ENCODE results near the gene GM2A. TPM values are rescaled to one million over a fixed set of nuclear protein-coding genes. Genes with fewer than 3 reads are reported as not detected.
"Not testable (repeated sequence)": the region's sequence is repeated elsewhere in the genome, so short reads cannot be mapped to it uniquely, and the experiment has no call there.

GM2A gene
- total RNA-seq, 1 experiment from 2014 or later: 133 TPM

DNA sequence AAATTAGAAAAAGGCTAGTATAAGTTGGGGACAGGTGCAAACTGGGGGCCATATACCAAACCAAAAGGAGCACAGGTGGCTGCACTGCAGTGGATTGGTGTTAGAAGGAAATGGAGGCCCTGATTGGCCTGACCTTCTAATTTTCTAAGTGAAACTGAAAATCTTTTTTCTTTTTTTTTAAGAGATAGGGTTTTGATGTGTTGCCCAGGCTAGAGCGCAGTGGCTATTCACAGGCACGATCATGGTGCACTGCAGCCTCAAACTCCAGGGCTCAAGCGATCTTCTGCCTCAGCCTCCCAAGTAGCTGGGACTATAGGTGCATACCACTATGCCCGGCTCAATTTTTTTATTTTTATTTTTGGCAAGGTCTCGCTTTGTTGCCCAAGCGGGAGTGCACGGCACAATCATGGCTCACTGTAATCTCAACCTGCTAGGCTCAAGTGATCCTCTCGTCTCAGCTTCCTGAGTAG lies 19.3 kb upstream of the GM2A start:
- peak; percentile 86 for DNase-seq
- no peak overlapping the region for H2AFZ ChIP-seq (ENCODE audit: low read length)
- peaks cover 65% of the 10 kb centered on the region for H3K4me1 ChIP-seq (ENCODE audit: low read length)
- no peaks in the 10 kb centered on the region for H3K36me3 ChIP-seq (ENCODE audit: insufficient read depth, low read length)
- H3K9ac ChIP-seq (ENCODE audit: low read length): peak overlapping the region; percentile 50
- H3K27me3 ChIP-seq (ENCODE audit: low read length): no peaks in the 10 kb centered on the region
- H3K9me2 ChIP-seq (replicated peaks; ENCODE audit: insufficient read depth, low read length): no peaks in the 10 kb centered on the region
- H3K27ac ChIP-seq (ENCODE audit: low read length): peak overlapping the region; percentile 98
- no peaks in the 10 kb centered on the region for H4K20me1 ChIP-seq (ENCODE audit: insufficient read depth, low read depth, low read length)
- peak overlapping the region; percentile 64 for H3K4me2 ChIP-seq (ENCODE audit: low read depth, low read length, poor library complexity, severe bottlenecking)
- H3K9me3 ChIP-seq (ENCODE audit: low read length): no peaks in the 10 kb centered on the region
- no peaks in the 10 kb centered on the region for H3K79me2 ChIP-seq (ENCODE audit: low read length)
- peak overlapping the region; percentile 27 for H3K4me3 ChIP-seq (ENCODE audit: low read length)

DNA sequence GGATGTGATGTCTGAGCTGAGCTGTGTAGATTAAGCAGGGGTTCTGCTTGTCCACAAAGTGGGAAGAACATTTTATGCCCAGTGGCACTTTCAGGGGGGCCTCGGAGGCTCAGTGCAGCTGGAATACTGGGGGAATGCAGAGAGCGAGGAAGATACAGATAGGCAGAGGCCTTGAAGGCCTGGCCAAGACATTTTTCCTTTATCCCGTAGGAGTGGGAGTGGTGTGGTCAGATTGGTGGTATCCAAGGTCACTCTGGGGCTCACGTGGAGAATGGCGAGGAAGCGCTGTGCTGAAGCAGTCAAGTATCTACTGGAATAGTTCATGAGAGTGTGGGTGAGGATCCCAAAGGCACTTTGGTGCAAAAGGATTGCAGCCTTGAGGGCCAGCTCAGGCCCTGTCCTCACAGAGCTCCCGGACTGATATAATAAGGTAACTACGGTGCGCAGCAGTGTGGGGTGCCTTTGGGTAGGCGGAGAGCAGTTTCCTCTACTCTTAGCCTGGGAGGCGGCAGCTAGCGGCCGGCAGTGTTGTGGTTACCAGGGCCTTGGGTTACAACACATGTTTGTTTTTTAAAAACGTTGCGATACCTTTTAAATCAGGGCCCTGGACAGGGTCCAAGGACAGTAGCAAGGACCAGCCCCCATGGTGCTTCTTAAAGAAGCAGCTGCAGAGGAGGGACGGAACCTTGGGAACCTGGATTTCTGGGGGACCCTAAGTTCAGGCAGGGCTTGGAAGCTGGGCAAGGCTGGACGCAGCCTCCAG lies 18.3 kb upstream of the GM2A start:
- H3K9me2 ChIP-seq (replicated peaks; ENCODE audit: insufficient read depth, low read length): no peaks in the 10 kb centered on the region
- peak; percentile 85 for DNase-seq
- H4K20me1 ChIP-seq (ENCODE audit: insufficient read depth, low read depth, low read length): no peaks in the 10 kb centered on the region
- no peaks in the 10 kb centered on the region for H3K36me3 ChIP-seq (ENCODE audit: insufficient read depth, low read length)
- no peaks in the 10 kb centered on the region for H3K9me3 ChIP-seq (ENCODE audit: low read length)
- no peaks in the 10 kb centered on the region for H3K79me2 ChIP-seq (ENCODE audit: low read length)
- peak overlapping the region; percentile 70 for H3K9ac ChIP-seq (ENCODE audit: low read length)
- no peaks in the 10 kb centered on the region for H3K27me3 ChIP-seq (ENCODE audit: low read length)
- peak overlapping the region; percentile 29; the same call in 1 of the 2 replicates for H3K4me3 ChIP-seq (ENCODE audit: low read length)
- peak overlapping the region; percentile 25; the same call in 1 of the 2 replicates for H2AFZ ChIP-seq (ENCODE audit: low read length)
- peaks cover 75% of the 10 kb centered on the region for H3K4me1 ChIP-seq (ENCODE audit: low read length)
- H3K27ac ChIP-seq (ENCODE audit: low read length): peak overlapping the region; percentile 98
- peak overlapping the region; percentile 64 for H3K4me2 ChIP-seq (ENCODE audit: low read depth, low read length, poor library complexity, severe bottlenecking)

DNA sequence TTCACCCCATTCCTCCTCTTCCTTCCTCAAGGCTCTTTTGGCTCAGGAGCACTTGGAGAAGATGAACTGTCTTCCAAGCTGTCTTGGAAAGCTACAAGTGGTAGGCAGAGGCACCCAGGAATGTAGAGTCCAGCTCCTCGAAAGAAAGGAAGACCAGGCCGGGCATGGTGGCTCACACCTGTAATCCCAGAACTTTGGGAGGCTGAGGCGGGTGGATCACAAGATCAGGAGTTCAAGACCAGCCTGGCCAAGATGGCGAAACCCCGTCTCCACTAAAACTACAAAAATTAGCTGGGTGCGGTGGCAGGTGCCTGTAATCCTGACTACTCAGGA lies 17.8 kb upstream of the GM2A start:
- H3K4me3 ChIP-seq (ENCODE audit: low read length): peak overlapping the region; percentile 29; the same call in 1 of the 2 replicates
- H3K4me2 ChIP-seq (ENCODE audit: low read depth, low read length, poor library complexity, severe bottlenecking): peak overlapping the region; percentile 64
- H2AFZ ChIP-seq (ENCODE audit: low read length): not testable (repeated sequence)

DNA sequence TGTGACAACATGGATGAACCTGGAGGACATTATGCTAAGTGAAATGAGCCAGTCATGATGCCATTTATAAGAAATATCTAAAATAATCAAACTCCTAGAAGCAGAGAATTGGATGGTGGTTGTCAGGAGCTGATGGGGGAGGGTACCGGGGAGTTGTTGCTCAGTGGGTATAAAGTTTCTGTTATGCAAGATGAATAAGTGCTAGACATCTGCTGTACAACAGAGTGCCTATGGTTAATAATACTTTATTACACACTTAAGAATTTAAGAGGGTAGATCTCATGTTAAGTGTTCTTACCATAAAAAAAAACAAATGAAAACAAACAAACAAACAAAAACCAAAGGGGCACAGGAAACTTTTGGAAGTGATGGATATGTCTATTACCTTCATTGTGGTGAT lies 16.1 kb upstream of the GM2A start:
- Histone ChIP-seq H3K27ac (ENCODE audit: low read length) (peak overlapping the region; percentile 98), H3K27me3 (ENCODE audit: low read length) (no peaks in the 10 kb centered on the region), H3K4me2 (ENCODE audit: low read depth, low read length, poor library complexity, severe bottlenecking) (no peak overlapping the region), H2AFZ (ENCODE audit: low read length) (no peak overlapping the region), H3K79me2 (ENCODE audit: low read length) (no peaks in the 10 kb centered on the region), H3K36me3 (ENCODE audit: insufficient read depth, low read length) (no peaks in the 10 kb centered on the region), H3K9me3 (ENCODE audit: low read length) (no peaks in the 10 kb centered on the region), H3K9ac (ENCODE audit: low read length) (no peak overlapping the region), H4K20me1 (ENCODE audit: insufficient read depth, low read depth, low read length) (no peaks in the 10 kb centered on the region), H3K9me2 (replicated peaks; ENCODE audit: insufficient read depth, low read length) (no peaks in the 10 kb centered on the region), H3K4me1 (ENCODE audit: low read length) (peaks cover 90% of the 10 kb centered on the region), H3K4me3 (ENCODE audit: low read length) (no peak overlapping the region)
- no peak for DNase-seq

More for the DNA sequence above, 17.8 kb upstream of the GM2A start:
- DNase-seq; H3K79me2 ChIP-seq (ENCODE audit: low read length); H3K36me3 ChIP-seq (ENCODE audit: insufficient read depth, low read length); H4K20me1 ChIP-seq (ENCODE audit: insufficient read depth, low read depth, low read length); H3K27me3 ChIP-seq (ENCODE audit: low read length); H3K9me2 ChIP-seq (replicated peaks; ENCODE audit: insufficient read depth, low read length); H3K9me3 ChIP-seq (ENCODE audit: low read length): not testable (repeated sequence)
- H3K27ac ChIP-seq (ENCODE audit: low read length): peak overlapping the region; percentile 98
- peak overlapping the region; percentile 70 for H3K9ac ChIP-seq (ENCODE audit: low read length)
- H3K4me1 ChIP-seq (ENCODE audit: low read length): peaks cover 81% of the 10 kb centered on the region

DNA sequence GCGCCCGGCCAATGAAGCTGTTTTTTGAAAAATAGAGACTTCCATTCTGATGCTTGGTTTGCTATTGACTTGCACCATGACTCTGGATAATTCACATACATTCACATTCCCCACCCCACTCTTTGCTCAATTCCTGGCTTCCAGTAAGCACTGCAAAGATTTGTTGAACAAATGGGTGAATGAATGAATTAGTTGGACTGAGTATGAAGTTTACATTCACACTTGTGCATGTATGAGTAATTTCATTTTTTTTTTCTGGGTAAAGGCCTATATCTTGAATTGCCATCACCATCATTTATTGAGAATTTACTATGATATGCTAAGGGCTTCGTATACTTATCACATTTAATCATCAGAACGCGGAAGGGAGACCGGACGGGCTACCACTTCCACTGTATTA lies 15.3 kb upstream of the GM2A start:
- Histone ChIP-seq H3K4me3 (ENCODE audit: low read length) (peak overlapping the region; percentile 49), H3K36me3 (ENCODE audit: insufficient read depth, low read length) (no peaks in the 10 kb centered on the region), H3K27ac (ENCODE audit: low read length) (peak overlapping the region; percentile 98), H2AFZ (ENCODE audit: low read length) (no peak overlapping the region), H3K4me1 (ENCODE audit: low read length) (peaks cover 90% of the 10 kb centered on the region), H3K9me3 (ENCODE audit: low read length) (no peaks in the 10 kb centered on the region), H3K9me2 (replicated peaks; ENCODE audit: insufficient read depth, low read length) (no peaks in the 10 kb centered on the region), H4K20me1 (ENCODE audit: insufficient read depth, low read depth, low read length) (no peaks in the 10 kb centered on the region), H3K9ac (ENCODE audit: low read length) (peak overlapping the region; percentile 72), H3K27me3 (ENCODE audit: low read length) (no peaks in the 10 kb centered on the region), H3K79me2 (ENCODE audit: low read length) (no peaks in the 10 kb centered on the region), H3K4me2 (ENCODE audit: low read depth, low read length, poor library complexity, severe bottlenecking) (peak overlapping the region; percentile 76)
- no peak for DNase-seq

DNA sequence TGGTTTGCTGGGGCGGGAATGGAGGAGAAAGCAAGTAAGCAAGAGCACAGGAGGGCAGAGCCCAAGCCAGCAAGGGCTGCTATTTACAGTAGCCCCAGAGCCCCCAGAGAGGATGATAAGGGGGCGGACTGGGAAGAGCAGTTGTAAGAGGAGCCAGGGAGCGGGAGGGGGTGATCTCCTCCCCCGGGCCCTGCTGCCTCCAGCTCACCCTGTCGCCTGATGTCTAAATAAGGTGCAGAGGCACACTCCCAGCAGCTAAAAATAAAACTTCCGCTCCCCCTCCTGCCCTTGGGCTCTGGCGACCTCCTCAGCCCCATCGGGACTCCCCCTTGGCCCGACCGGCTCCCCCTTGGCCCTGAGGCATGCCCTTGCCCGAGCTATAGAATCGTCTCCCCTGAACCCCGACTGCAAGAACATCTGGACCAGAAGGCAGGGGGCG lies 14.7 kb upstream of the GM2A start:
- no peaks in the 10 kb centered on the region for H4K20me1 ChIP-seq (ENCODE audit: insufficient read depth, low read depth, low read length)
- no peaks in the 10 kb centered on the region for H3K36me3 ChIP-seq (ENCODE audit: insufficient read depth, low read length)
- H3K4me1 ChIP-seq (ENCODE audit: low read length): peaks cover 90% of the 10 kb centered on the region
- no peaks in the 10 kb centered on the region for H3K79me2 ChIP-seq (ENCODE audit: low read length)
- peak; percentile 92 for DNase-seq
- H3K27me3 ChIP-seq (ENCODE audit: low read length): no peaks in the 10 kb centered on the region
- H2AFZ ChIP-seq (ENCODE audit: low read length): no peak overlapping the region
- H3K9ac ChIP-seq (ENCODE audit: low read length): peak overlapping the region; percentile 72
- peak overlapping the region; percentile 76 for H3K4me2 ChIP-seq (ENCODE audit: low read depth, low read length, poor library complexity, severe bottlenecking)
- H3K27ac ChIP-seq (ENCODE audit: low read length): peak overlapping the region; percentile 98
- no peaks in the 10 kb centered on the region for H3K9me2 ChIP-seq (replicated peaks; ENCODE audit: insufficient read depth, low read length)
- H3K9me3 ChIP-seq (ENCODE audit: low read length): no peaks in the 10 kb centered on the region
- peak overlapping the region; percentile 49 for H3K4me3 ChIP-seq (ENCODE audit: low read length)

DNA sequence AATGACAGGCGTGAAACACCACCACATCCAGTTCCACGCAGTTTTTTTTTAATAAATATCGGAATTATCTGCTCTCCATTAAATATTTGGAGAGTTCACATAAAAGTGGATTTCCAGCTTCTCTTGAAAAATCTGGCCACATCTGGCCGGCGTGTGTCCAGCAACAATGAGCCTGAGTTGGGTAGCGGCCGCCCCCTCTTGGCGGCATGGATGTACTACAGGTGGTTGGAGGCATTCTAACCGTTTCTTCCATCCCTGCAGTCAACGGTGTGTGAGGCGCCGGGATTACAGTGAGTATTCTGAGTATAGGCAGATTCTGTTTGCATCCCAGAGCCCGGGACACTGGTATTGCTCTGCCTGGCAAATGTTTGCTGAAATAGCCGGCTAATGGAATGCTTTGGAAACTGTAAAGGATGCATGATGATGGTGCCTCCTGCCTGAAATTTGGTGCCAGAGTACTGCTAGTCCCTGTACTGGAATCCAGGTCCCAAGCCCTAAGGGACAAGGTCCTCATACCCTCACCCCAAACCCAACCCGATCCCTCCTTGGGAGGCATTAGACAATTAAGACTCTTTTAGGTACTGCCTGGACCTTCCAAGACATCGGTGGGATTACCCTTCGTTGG lies 13.6 kb upstream of the GM2A start:
- no peak overlapping the region for H2AFZ ChIP-seq (ENCODE audit: low read length)
- peak overlapping the region; percentile 49 for H3K4me3 ChIP-seq (ENCODE audit: low read length)

DNA sequence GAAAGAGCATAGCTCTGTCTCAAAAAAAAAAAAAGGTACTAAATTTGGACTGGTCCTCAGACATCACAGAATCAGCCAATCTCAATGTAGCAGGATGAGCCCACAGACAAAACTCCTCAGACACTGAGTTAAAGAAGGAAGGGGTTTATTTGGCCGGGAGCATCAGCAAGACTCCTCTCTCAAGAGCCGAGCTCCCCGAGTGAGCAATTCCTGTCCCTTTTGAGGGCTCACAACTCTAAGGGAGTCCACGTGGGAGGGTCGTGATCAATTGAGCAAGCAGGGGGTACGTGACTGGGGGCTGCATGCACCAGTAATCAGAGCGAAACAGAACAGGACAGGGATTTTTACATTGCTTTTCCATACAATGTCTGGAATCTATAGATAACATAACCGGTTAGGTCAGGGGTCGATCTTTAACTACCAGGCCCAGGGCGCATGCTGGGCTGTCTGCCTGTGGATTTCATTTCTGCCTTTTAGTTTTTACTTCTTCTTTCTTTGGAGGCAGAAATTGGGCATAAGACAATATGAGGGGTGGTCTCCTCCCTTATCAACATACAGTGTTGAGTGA lies 12.6 kb upstream of the GM2A start:
- not testable (repeated sequence) for H4K20me1 ChIP-seq (ENCODE audit: insufficient read depth, low read depth, low read length); H3K9me2 ChIP-seq (replicated peaks; ENCODE audit: insufficient read depth, low read length); H3K27me3 ChIP-seq (ENCODE audit: low read length); H3K36me3 ChIP-seq (ENCODE audit: insufficient read depth, low read length); H3K79me2 ChIP-seq (ENCODE audit: low read length); H2AFZ ChIP-seq (ENCODE audit: low read length); H3K9me3 ChIP-seq (ENCODE audit: low read length)
- Histone ChIP-seq H3K4me1 (ENCODE audit: low read length) (peaks cover 80% of the 10 kb centered on the region), H3K4me3 (ENCODE audit: low read length) (peak overlapping the region; percentile 49; the same call in 1 of the 2 replicates), H3K9ac (ENCODE audit: low read length) (peak overlapping the region; percentile 72), H3K4me2 (ENCODE audit: low read depth, low read length, poor library complexity, severe bottlenecking) (peak overlapping the region; percentile 76), H3K27ac (ENCODE audit: low read length) (peak overlapping the region; percentile 98)
- peak; percentile 66 for DNase-seq

More for the DNA sequence above, 13.6 kb upstream of the GM2A start:
- Histone ChIP-seq H3K4me2 (ENCODE audit: low read depth, low read length, poor library complexity, severe bottlenecking) (peak overlapping the region; percentile 76), H4K20me1 (ENCODE audit: insufficient read depth, low read depth, low read length) (no peaks in the 10 kb centered on the region), H3K9me2 (replicated peaks; ENCODE audit: insufficient read depth, low read length) (no peaks in the 10 kb centered on the region), H3K27ac (ENCODE audit: low read length) (peak overlapping the region; percentile 98), H3K79me2 (ENCODE audit: low read length) (no peaks in the 10 kb centered on the region), H3K9ac (ENCODE audit: low read length) (peak overlapping the region; percentile 72), H3K36me3 (ENCODE audit: insufficient read depth, low read length) (no peaks in the 10 kb centered on the region), H3K4me1 (ENCODE audit: low read length) (peaks cover 90% of the 10 kb centered on the region), H3K27me3 (ENCODE audit: low read length) (no peaks in the 10 kb centered on the region), H3K9me3 (ENCODE audit: low read length) (no peaks in the 10 kb centered on the region)
- DNase-seq: peak; percentile 93

Measured in Karpas-422 (cell line).